HepG2 (cell line): ENCODE data around the gene IGFLR1. TPM values are rescaled to one million over a fixed set of nuclear protein-coding genes. Genes with fewer than 3 reads are reported as not detected.

Experiments
- GATAD2A ChIP-seq: IDR thresholded peaks from 2 replicates; pipeline ENCODE4 v1.6.1; 2016
- GMEB1 ChIP-seq: sonication (generic); formaldehyde crosslinking; IDR thresholded peaks from 2 replicates; pipeline ENCODE4 v1.5.1; 2020; ENCODE audit warnings: missing genetic modification reagents, mild to moderate bottlenecking, borderline replicate concordance
- JARID2 ChIP-seq: sonication (generic); formaldehyde crosslinking; IDR thresholded peaks from 2 replicates; pipeline ENCODE4 v1.8.1; 2023; ENCODE audit warnings: missing genetic modification reagents, inconsistent platforms; ENCODE audit not compliant: insufficient replicate concordance
- MTA1 ChIP-seq: sonication (generic); formaldehyde crosslinking; IDR thresholded peaks from 2 replicates; pipeline ENCODE4 v1.4.0; 2020; ENCODE audit warnings: missing genetic modification reagents, mild to moderate bottlenecking, borderline replicate concordance
- PRDM15 ChIP-seq: sonication (generic); formaldehyde crosslinking; IDR thresholded peaks from 2 replicates; pipeline ENCODE4 v1.4.0; 2020; ENCODE audit warnings: missing genetic modification reagents
- RBM22 ChIP-seq: fragments of 200-400 bp; formaldehyde crosslinking; optimal IDR thresholded peaks from 2 replicates; pipeline ENCODE3; 2017; ENCODE audit warnings: mild to moderate bottlenecking, low read length, moderate library complexity
- REPIN1 ChIP-seq: sonication (generic); formaldehyde crosslinking; IDR thresholded peaks from 2 replicates; pipeline ENCODE4 v1.8.0; 2022; ENCODE audit warnings: missing genetic modification reagents, low read depth, mild to moderate bottlenecking, borderline replicate concordance
- SMAD3 ChIP-seq: sonication (generic); formaldehyde crosslinking; IDR thresholded peaks from 2 replicates; pipeline ENCODE4 v1.4.0; 2020; ENCODE audit warnings: missing genetic modification reagents
- TFE3 ChIP-seq: IDR thresholded peaks from 2 replicates; pipeline ENCODE4 v1.6.1; 2016
- ZFP91 ChIP-seq: sonication (generic); formaldehyde crosslinking; IDR thresholded peaks from 2 replicates; pipeline ENCODE4 v1.9.0; 2022; ENCODE audit warnings: missing genetic modification reagents, mild to moderate bottlenecking, borderline replicate concordance
- ZNF10 ChIP-seq: sonication (generic); formaldehyde crosslinking; IDR thresholded peaks from 2 replicates; pipeline ENCODE4 v1.4.0; 2020; ENCODE audit warnings: mild to moderate bottlenecking, low read depth, missing genetic modification reagents, borderline replicate concordance
- ZNF589 ChIP-seq: sonication (generic); formaldehyde crosslinking; conservative IDR thresholded peaks from 2 replicates; pipeline ENCODE4 v1.8.0; 2022; ENCODE audit warnings: mild to moderate bottlenecking, moderate library complexity, missing genetic modification reagents
- ZNF710 ChIP-seq: sonication (generic); formaldehyde crosslinking; IDR thresholded peaks from 2 replicates; pipeline ENCODE4 v1.5.0; 2020; ENCODE audit warnings: mild to moderate bottlenecking, missing genetic modification reagents, borderline replicate concordance
- ZNF781 ChIP-seq: sonication (generic); formaldehyde crosslinking; IDR thresholded peaks from 2 replicates; pipeline ENCODE4 v1.5.1; 2020; ENCODE audit warnings: borderline replicate concordance, mild to moderate bottlenecking, missing genetic modification reagents; ENCODE audit errors: not compliant biosample characterization
- polyA plus RNA-seq, 8 experiments: library from polyadenylated mRNA; depleted of rRNA in 3 of 8; stranded (reverse) in 7 of 8; unstranded in 1 of 8; fragments of >200 nt; fragmentation: Illumina TruSeq in 4 of 8; extraction: Trizol in 4 of 8; gene quantifications; 2 replicates each; pipeline versions ENCODE4 v1.2.1 to v1.2.3, GENCODE V29; 2011 to 2016; ENCODE audit warnings: low read depth in 4 of 8, missing spikeins in 1 of 8, mixed read lengths in 1 of 8; ENCODE audit not compliant: insufficient read depth in 1 of 8
- total RNA-seq, 5 experiments: library from RNA; depleted of rRNA; stranded (reverse); fragments of >200 nt; fragmentation: Illumina TruSeq; extraction: Trizol; gene quantifications; 2 replicates each; pipeline ENCODE4 v1.2.3, GENCODE V29; 2016; ENCODE audit warnings: low read depth in 1 of 5

The IGFLR1 gene
- total and polyA plus RNA-seq, 2 of the 13 experiments (the other 11 are each of a cell fraction or from before 2014, with no cell fraction given) = 5.4 to 8.9 TPM

GRCh38 chr19:35717665-35718344, 24.4 kb downstream of the IGFLR1 start, which contains the start of gene KMT2B (continued):
- TF ChIP-seq MTA1 (CRISPR knock-in tag) (no peak), ZNF589 (CRISPR knock-in tag) (no peak; the same call in 1 of the 2 replicates), RBM22 (no peak), PRDM15 (CRISPR knock-in tag) (no peak), TFE3 (no peak), ZNF710 (CRISPR knock-in tag) (no peak), ZNF781 (CRISPR knock-in tag) (no peak), GMEB1 (CRISPR knock-in tag) (peak; percentile 26), ZFP91 (CRISPR knock-in tag) (no peak), ZNF10 (no peak), SMAD3 (CRISPR knock-in tag) (no peak), GATAD2A (no peak), REPIN1 (no peak), JARID2 (CRISPR knock-in tag) (no peak)
